Measurements from ENCODE around the gene PTPRK.

Gene PTPRK

DNA sequence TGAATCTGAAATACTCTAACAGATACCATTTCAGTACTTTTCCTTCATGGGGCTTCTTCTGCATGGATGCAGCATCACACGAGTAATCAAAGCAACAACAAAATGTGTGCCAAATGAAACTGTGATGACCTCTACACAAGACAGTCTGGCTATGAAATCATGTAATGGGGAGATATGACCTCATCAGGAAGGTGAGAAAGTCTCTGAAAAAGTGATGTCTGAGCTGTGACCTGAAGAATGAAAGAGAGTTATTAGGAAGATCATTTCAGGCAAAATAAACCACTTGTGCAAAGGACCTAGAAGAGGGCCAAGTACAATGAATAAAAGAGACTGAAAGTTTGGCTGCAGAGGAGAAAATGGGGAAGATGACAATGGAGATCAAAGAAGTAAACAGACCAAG, 182.8 kb downstream of the PTPRK start:
- Histone ChIP-seq H3K4me1 (ENCODE audit: insufficient read depth, low read length) (peaks cover 15% of the 10 kb centered on the region), H3K36me3 (ENCODE audit: insufficient read depth, low read length) (no peaks in the 10 kb centered on the region), H3K27me3 (ENCODE audit: insufficient read depth, low read length) (no peaks in the 10 kb centered on the region), H3K9me3 (ENCODE audit: insufficient read depth, low read depth, low read length) (no peaks in the 10 kb centered on the region), H3K9ac (ENCODE audit: low read depth, low read length) (no peak overlapping the region), H3K4me3 (ENCODE audit: low read length) (no peak overlapping the region), H3K27ac (ENCODE audit: low read depth, low read length) (no peak overlapping the region)
- WGBS = 89% methylated on average over 1 of the region's 1 CpG

DNA sequence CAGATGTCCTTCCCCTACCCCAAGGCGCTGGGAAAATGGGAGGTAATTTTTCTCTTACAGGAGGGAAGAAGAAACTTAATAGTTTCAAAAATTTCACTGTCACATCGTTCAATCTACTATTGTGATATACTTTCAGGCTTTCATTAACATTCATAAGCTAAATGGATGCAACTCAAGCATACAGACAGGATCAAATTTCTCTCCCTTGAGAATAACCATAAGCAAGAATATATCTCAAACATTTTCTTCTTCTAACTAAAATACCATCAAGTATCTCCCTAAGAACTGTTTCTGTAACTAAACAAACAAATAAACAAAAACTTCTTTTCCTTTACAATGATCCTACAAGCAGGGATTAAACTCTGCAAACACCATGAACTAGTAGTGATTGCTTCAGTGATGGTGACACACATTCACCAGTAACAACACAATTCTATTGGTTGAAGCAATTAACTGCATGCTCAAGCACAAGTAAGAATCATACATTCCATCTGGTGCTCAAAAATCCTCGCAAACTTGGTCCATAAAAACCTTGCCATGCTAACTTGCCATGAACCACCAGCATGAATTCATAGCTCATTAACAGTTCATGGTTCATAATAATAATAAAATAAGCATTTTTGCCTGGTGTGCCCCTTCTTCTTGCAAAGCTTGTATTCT, 183.8 kb downstream of the PTPRK start:
- 51% methylated on average over 2 of the region's 3 CpGs for WGBS
- Histone ChIP-seq H3K4me3 (ENCODE audit: low read length) (no peak overlapping the region), H3K9me3 (ENCODE audit: insufficient read depth, low read depth, low read length) (no peaks in the 10 kb centered on the region), H3K36me3 (ENCODE audit: insufficient read depth, low read length) (no peaks in the 10 kb centered on the region), H3K9ac (ENCODE audit: low read depth, low read length) (no peak overlapping the region), H3K27ac (ENCODE audit: low read depth, low read length) (no peak overlapping the region), H3K4me1 (ENCODE audit: insufficient read depth, low read length) (peaks cover 20% of the 10 kb centered on the region), H3K27me3 (ENCODE audit: insufficient read depth, low read length) (no peaks in the 10 kb centered on the region)

DNA sequence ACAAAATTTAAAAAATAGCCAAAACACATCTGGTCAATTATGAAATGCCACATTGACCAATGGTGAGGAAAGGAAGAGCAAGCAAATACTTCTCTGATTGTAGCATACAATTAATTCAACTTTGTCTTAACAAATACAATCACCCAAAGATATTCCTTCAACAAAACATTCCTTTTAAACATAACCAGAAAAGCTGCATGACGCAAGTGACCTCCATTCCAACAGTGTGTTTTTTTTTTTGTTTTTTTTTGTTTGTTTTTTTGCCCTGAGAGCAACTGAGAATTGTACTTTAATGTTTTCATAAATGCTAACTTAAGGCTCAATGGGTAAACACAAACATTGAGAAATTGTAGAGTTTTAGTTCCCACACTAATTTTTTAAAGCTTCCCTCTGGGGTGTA, 184.4 kb downstream of the PTPRK start:
- no peak overlapping the region for H3K4me3 ChIP-seq (ENCODE audit: low read length)
- no peak overlapping the region for H3K27ac ChIP-seq (ENCODE audit: low read depth, low read length)
- WGBS = 89% methylated on average over 1 of the region's 1 CpG
- no peaks in the 10 kb centered on the region for H3K27me3 ChIP-seq (ENCODE audit: insufficient read depth, low read length)
- no peaks in the 10 kb centered on the region for H3K9me3 ChIP-seq (ENCODE audit: insufficient read depth, low read depth, low read length)
- no peaks in the 10 kb centered on the region for H3K36me3 ChIP-seq (ENCODE audit: insufficient read depth, low read length)
- H3K9ac ChIP-seq (ENCODE audit: low read depth, low read length) = no peak overlapping the region
- peaks cover 21% of the 10 kb centered on the region for H3K4me1 ChIP-seq (ENCODE audit: insufficient read depth, low read length)

DNA sequence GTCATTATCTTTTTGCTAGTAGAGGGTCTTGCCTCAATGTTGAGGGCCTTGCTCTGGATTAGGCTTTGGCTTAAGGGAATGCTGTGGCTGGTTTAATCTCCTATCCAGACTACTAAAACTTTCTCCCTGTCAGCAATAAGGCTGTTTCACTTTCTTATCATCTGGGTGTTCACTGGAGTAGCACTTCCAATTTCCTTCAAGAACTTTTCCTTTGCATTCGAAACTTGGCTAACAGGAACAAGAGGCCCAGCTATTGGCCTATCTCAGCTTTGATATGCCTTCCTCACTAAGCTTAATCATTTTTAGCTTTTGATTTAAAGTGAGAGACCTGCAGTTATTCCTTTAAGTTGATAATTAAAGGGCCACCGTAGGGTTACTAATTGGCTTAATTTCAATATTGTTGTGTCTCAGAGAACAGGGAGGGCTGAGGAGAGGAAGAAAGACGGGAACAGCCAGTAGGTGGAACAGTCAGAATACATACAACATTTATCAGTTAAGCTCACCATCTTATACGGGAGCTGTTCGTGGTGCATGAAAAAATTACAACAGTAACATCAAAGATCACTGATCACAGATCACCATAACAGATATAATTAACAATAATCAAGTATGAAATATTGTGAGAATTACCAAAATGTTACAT, 186.7 kb downstream of the PTPRK start:
- H3K36me3 ChIP-seq (ENCODE audit: insufficient read depth, low read length) = no peaks in the 10 kb centered on the region
- no peaks in the 10 kb centered on the region for H3K27me3 ChIP-seq (ENCODE audit: insufficient read depth, low read length)
- no peaks in the 10 kb centered on the region for H3K9me3 ChIP-seq (ENCODE audit: insufficient read depth, low read depth, low read length)
- peaks cover 14% of the 10 kb centered on the region for H3K4me1 ChIP-seq (ENCODE audit: insufficient read depth, low read length)
- H3K27ac ChIP-seq (ENCODE audit: low read depth, low read length) = no peak overlapping the region
- no peak overlapping the region for H3K9ac ChIP-seq (ENCODE audit: low read depth, low read length)
- no peak overlapping the region for H3K4me3 ChIP-seq (ENCODE audit: low read length)
- 82% methylated on average over 5 of the region's 5 CpGs for WGBS

DNA sequence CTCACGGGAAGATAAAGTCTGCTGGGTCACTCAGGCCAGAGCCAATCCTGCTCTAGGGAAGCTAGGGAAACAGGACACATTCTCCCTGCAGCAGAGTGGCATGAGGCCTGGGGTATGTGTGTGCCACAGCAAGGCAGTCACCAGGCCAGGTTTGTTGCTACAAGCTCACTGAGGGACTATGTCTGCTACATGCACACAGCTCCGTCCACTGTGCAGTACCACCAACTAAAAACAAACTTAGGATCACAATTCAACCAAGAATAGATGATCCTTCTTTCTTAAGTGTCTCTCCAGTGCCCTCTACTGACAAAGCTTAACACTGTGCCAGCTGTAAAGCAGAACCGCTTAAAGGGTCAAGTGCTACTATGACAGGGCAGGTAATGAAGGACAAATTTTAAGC, 192.5 kb downstream of the PTPRK start:
- peaks cover 6% of the 10 kb centered on the region for H3K4me1 ChIP-seq (ENCODE audit: insufficient read depth, low read length)
- 87% methylated on average over 3 of the region's 3 CpGs for WGBS

DNA sequence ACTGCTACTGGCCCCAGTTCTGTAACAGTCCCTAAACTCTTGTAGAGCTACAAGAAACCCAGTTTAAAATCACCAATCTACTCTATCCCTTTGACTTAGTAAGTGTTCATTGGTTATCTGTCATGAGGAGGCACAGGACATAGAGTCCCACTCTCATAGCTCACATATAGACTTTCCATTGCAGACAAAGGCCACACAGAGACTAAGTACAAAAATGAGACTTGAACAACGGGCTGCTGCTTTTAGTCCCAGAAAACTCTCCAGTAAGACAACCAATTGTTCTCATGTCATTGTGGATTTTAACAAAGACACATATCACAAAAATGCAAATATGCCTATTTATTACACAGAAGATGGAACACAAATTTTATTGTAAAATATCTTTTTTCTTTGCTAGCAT, 197.4 kb downstream of the PTPRK start:
- H3K9me3 ChIP-seq (ENCODE audit: insufficient read depth, low read depth, low read length) = no peaks in the 10 kb centered on the region
- WGBS = 92% methylated on average over 1 of the region's 1 CpG
- no peak overlapping the region for H3K9ac ChIP-seq (ENCODE audit: low read depth, low read length)
- H3K4me1 ChIP-seq (ENCODE audit: insufficient read depth, low read length) = peaks cover 7% of the 10 kb centered on the region; the same call in 1 of the 2 replicates
- no peak overlapping the region for H3K4me3 ChIP-seq (ENCODE audit: low read length)
- no peaks in the 10 kb centered on the region for H3K27me3 ChIP-seq (ENCODE audit: insufficient read depth, low read length)
- no peak overlapping the region for H3K27ac ChIP-seq (ENCODE audit: low read depth, low read length)
- H3K36me3 ChIP-seq (ENCODE audit: insufficient read depth, low read length) = no peaks in the 10 kb centered on the region

More for the DNA sequence above, 192.5 kb downstream of the PTPRK start:
- no peaks in the 10 kb centered on the region for H3K27me3 ChIP-seq (ENCODE audit: insufficient read depth, low read length)
- H3K27ac ChIP-seq (ENCODE audit: low read depth, low read length) = no peak overlapping the region
- no peak overlapping the region for H3K9ac ChIP-seq (ENCODE audit: low read depth, low read length)
- H3K4me3 ChIP-seq (ENCODE audit: low read length) = no peak overlapping the region
- no peaks in the 10 kb centered on the region for H3K9me3 ChIP-seq (ENCODE audit: insufficient read depth, low read depth, low read length)
- no peaks in the 10 kb centered on the region for H3K36me3 ChIP-seq (ENCODE audit: insufficient read depth, low read length)

DNA sequence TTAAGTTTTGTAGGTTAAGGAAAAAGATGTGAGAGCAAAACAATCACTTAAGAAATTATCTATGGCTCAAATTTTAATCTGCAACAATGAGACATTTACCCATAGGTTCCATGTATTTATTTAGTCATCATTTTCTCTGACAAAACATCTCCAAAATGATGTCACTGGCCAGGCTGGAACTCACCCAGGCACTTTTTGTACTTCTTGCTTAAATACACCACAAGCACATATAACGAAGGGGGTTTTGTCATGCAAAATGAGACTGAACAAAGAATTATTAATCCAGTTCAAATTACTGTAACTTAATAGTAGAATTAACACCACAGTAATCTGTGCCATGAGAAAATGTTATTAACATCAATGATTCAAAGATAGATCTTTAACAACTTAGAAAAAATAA, 200.5 kb downstream of the PTPRK start:
- Histone ChIP-seq H3K9me3 (ENCODE audit: insufficient read depth, low read depth, low read length) (no peaks in the 10 kb centered on the region), H3K27ac (ENCODE audit: low read depth, low read length) (no peak overlapping the region), H3K27me3 (ENCODE audit: insufficient read depth, low read length) (no peaks in the 10 kb centered on the region), H3K36me3 (ENCODE audit: insufficient read depth, low read length) (no peaks in the 10 kb centered on the region), H3K4me1 (ENCODE audit: insufficient read depth, low read length) (peaks cover 29% of the 10 kb centered on the region), H3K4me3 (ENCODE audit: low read length) (no peak overlapping the region), H3K9ac (ENCODE audit: low read depth, low read length) (no peak overlapping the region)
- WGBS = no CpG with 5 or more reads among the region's 1 CpG

DNA sequence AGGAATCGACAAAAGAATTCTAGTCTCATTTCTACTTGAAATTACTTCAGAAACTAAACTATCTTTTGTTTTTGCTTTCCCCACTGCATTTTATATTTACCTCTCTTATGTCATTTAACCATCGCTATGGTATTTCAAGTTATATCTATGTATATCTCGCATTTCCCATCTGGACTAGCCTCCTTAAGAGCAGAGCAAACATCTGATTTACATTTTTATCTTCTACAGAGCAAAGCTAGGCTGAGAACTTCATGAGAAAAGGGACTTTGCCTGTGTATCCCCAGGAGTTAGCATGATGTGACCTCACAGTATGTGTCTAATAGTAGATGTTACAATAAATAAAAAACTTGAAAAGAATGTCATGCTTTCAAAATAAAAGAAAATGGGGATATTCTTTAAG, 201.2 kb downstream of the PTPRK start:
- no peaks in the 10 kb centered on the region for H3K36me3 ChIP-seq (ENCODE audit: insufficient read depth, low read length)
- no peak overlapping the region for H3K4me3 ChIP-seq (ENCODE audit: low read length)
- WGBS = 90% methylated on average over 3 of the region's 3 CpGs
- H3K27me3 ChIP-seq (ENCODE audit: insufficient read depth, low read length) = no peaks in the 10 kb centered on the region
- H3K9ac ChIP-seq (ENCODE audit: low read depth, low read length) = no peak overlapping the region
- no peak overlapping the region for H3K27ac ChIP-seq (ENCODE audit: low read depth, low read length)
- H3K4me1 ChIP-seq (ENCODE audit: insufficient read depth, low read length) = peaks cover 37% of the 10 kb centered on the region
- H3K9me3 ChIP-seq (ENCODE audit: insufficient read depth, low read depth, low read length) = no peaks in the 10 kb centered on the region

DNA sequence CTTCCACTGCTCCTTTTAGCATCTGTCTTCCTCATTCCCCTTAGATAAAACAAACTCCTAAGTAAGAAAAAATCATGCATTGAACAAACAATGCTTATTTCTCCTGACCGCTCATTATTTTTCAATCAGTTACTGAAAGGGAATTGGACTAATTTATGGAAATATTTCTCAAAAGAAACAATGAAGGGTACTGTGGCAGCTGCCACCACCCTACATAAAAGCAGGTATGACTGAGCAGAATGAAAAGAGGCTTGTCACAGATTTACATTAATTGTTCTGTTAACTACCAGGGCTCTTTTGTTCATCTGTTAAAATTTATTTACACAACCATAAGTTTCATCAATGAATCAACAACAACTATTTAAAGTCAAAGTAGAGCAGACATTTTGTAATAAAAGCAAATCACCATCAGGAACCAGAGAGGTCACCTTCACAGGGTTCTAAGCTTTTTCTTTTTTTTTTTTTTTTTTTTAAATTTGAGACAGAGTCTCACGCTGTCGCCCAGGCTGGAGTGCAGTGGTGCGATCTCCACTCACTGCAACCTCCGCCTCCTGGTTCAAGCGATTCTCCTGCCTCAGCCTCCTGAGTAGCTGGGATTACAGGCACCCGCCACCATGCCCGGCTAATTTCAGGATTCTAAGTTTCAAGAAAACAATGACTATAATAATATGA, 204.0 kb downstream of the PTPRK start:
- Histone ChIP-seq H3K27ac (ENCODE audit: low read depth, low read length) (peak overlapping the region; percentile 61; the same call in 1 of the 2 replicates), H3K9ac (ENCODE audit: low read depth, low read length) (0 out of 2 replicates have a peak overlapping the region, but pooled peaks have one; percentile 31), H3K27me3 (ENCODE audit: insufficient read depth, low read length) (no peaks in the 10 kb centered on the region), H3K36me3 (ENCODE audit: insufficient read depth, low read length) (no peaks in the 10 kb centered on the region), H3K9me3 (ENCODE audit: insufficient read depth, low read depth, low read length) (no peaks in the 10 kb centered on the region), H3K4me3 (ENCODE audit: low read length) (no peak overlapping the region), H3K4me1 (ENCODE audit: insufficient read depth, low read length) (peaks cover 49% of the 10 kb centered on the region)
- WGBS = 79% methylated on average over 6 of the region's 8 CpGs

DNA sequence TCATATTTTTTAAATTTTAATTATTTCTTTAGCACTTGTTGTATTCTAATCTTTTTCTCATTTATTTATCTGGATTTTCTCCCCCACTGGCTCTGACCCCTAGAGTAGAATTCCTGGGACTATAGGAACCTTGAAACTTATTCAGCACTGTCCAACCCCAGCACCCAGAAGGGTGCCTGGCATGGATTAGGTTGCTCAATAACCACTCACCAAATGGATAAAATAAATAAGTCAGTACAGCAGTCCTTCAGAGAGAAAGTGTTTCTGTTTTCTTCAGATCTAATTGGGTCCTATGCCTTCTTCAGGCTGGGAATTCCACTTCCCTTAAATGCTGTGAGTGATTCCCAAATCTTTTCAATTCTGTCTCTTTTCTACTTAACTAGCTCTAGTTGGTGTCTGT, 206.2 kb downstream of the PTPRK start:
- Histone ChIP-seq H3K27me3 (ENCODE audit: insufficient read depth, low read length) (no peaks in the 10 kb centered on the region), H3K9ac (ENCODE audit: low read depth, low read length) (no peak overlapping the region), H3K36me3 (ENCODE audit: insufficient read depth, low read length) (no peaks in the 10 kb centered on the region), H3K4me3 (ENCODE audit: low read length) (no peak overlapping the region), H3K4me1 (ENCODE audit: insufficient read depth, low read length) (peaks cover 53% of the 10 kb centered on the region), H3K27ac (ENCODE audit: low read depth, low read length) (no peak overlapping the region), H3K9me3 (ENCODE audit: insufficient read depth, low read depth, low read length) (no peaks in the 10 kb centered on the region)

DNA sequence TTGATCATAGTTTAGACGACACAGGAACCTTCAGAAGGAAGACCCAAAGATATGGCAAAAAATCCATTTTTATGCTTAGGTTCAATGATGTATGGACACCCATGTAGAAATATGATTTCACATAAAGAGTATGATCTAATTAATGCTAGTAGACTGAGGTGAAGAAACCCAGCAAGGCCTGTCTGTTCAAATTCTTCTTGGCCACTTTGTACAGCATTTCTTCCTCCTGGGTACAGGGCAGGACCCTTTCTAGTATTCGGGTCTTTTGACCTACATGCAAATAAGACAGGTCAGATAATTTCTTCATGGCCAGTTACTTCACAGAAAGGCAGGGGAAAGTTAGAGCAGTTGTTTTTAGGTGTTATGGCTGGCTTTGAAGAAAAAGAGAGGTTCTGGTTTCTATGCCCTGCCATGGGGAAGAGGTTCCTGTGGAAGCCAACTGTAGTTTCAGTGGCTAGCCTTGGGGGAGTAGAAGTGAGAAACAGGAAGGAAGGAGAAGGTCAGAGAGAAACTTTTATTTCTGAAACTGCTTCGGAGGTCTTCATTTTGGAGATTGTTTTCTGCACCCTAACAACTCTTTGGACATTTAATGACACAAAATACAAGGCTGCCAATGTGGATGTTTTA, 208.3 kb downstream of the PTPRK start:
- Histone ChIP-seq H3K27ac (ENCODE audit: low read depth, low read length) (no peak overlapping the region), H3K4me3 (ENCODE audit: low read length) (no peak overlapping the region), H3K4me1 (ENCODE audit: insufficient read depth, low read length) (peaks cover 46% of the 10 kb centered on the region), H3K9ac (ENCODE audit: low read depth, low read length) (no peak overlapping the region), H3K36me3 (ENCODE audit: insufficient read depth, low read length) (no peaks in the 10 kb centered on the region), H3K9me3 (ENCODE audit: insufficient read depth, low read depth, low read length) (no peaks in the 10 kb centered on the region), H3K27me3 (ENCODE audit: insufficient read depth, low read length) (no peaks in the 10 kb centered on the region)
- 95% methylated on average over 3 of the region's 3 CpGs for WGBS

Measured in HUES64 (cell line).